ENCODE measurements around the gene MCM3AP. TPM values are rescaled to one million over a fixed set of nuclear protein-coding genes. Genes with fewer than 3 reads are reported as not detected.

Gene MCM3AP
- total RNA-seq, 2 experiments from 2014 or later, result 109 to 166 TPM

- no peak overlapping the region for H3K4me3 ChIP-seq (ENCODE audit: low read depth, low read length, poor library complexity, severe bottlenecking)
- POLR2A ChIA-PET, result interaction anchor here (0.7 kb wide), 2 partner anchors 16 to 363 kb away, joined by 3 to 4 read pairs; no protein-coding TSS in a partner anchor
- H4K20me1 ChIP-seq (ENCODE audit: insufficient read depth, low read length), result no peaks in the 10 kb centered on the region
- CTCF ChIA-PET (ENCODE audit: unreplicated experiment), result no interaction called here
- H3K79me2 ChIP-seq (ENCODE audit: insufficient read depth, low read depth, low read length), result no peaks in the 10 kb centered on the region
- no peaks in the 10 kb centered on the region for H3K9me2 ChIP-seq (ENCODE audit: insufficient read depth, low read length)
- no peak overlapping the region for H3K4me2 ChIP-seq (ENCODE audit: low read length)
- H2AFZ ChIP-seq (ENCODE audit: low read length), result no peak overlapping the region
- no peaks in the 10 kb centered on the region for H3K4me1 ChIP-seq (ENCODE audit: insufficient read depth, low read length, poor library complexity, severe bottlenecking)
- BruUV-seq (replicated peaks), result no TSS peak
- intact Hi-C loops (cut with micrococcal nuclease; ENCODE audit: unreplicated experiment), result no loop called here
- TF ChIP-seq, protein P1, sequence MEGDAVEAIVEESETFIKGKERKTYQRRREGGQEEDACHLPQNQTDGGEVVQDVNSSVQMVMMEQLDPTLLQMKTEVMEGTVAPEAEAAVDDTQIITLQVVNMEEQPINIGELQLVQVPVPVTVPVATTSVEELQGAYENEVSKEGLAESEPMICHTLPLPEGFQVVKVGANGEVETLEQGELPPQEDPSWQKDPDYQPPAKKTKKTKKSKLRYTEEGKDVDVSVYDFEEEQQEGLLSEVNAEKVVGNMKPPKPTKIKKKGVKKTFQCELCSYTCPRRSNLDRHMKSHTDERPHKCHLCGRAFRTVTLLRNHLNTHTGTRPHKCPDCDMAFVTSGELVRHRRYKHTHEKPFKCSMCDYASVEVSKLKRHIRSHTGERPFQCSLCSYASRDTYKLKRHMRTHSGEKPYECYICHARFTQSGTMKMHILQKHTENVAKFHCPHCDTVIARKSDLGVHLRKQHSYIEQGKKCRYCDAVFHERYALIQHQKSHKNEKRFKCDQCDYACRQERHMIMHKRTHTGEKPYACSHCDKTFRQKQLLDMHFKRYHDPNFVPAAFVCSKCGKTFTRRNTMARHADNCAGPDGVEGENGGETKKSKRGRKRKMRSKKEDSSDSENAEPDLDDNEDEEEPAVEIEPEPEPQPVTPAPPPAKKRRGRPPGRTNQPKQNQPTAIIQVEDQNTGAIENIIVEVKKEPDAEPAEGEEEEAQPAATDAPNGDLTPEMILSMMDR (conservative IDR thresholded peaks at IDR 0.05; ENCODE audit: low read length), result no peak
- no peak for TF ChIP-seq EZH2phosphoT487 (IDR thresholded peaks at IDR 0.05; ENCODE audit: borderline replicate concordance, low read depth, low read length)
- DNase-seq (ENCODE audit: low spot score), result no peak
- peaks cover 36% of the 10 kb centered on the region for H3K36me3 ChIP-seq (ENCODE audit: insufficient read depth, low read length)
- H3K27ac ChIP-seq (ENCODE audit: low read depth, low read length, poor library complexity, severe bottlenecking), result no peak overlapping the region
- H3K9me3 ChIP-seq (ENCODE audit: low read length), result no peaks in the 10 kb centered on the region
Measured at GRCh38 chr21:46218906-46219590, 66.4 kb downstream of the MCM3AP start.

DNA sequence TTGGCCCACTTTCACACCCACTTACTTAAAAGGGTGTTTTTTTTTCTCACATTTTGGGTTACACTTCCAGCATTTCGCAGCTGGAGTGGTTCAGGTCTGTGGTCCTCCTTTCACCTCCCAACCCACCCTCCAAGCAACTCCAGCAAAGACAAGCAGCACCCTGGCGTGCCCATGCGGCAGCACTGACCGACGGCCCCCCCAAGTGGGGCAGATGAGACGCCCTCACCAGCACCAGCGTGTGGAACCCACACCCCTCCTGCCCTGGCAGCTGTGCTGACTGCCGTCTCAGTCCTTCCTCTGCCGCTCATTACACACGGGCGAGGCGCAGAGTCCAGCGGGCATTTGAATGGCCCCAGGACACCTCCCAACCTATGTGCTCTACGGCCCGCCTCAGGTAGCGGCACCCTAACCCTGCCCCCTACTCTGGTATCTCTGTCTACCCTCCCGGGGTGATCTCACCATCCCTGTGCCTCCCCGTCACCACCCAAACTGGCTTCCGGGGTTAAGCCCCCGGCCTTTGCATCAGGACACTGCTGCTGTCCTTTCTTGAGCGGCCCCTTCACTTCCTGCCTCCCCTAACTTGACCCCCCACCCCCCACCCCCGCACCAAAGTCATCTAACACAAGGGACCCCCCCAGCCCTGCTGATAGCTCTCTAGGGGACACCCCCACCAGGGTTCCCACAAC lies 67.8 kb downstream of the MCM3AP start:
- no peaks in the 10 kb centered on the region for H3K79me2 ChIP-seq (ENCODE audit: insufficient read depth, low read depth, low read length)
- ChIA-PET POLR2A (no interaction called here), CTCF (ENCODE audit: unreplicated experiment) (no interaction called here)
- H2AFZ ChIP-seq (ENCODE audit: low read length), result no peak overlapping the region
- no peak overlapping the region for H3K4me3 ChIP-seq (ENCODE audit: low read depth, low read length, poor library complexity, severe bottlenecking)
- H3K9me3 ChIP-seq (ENCODE audit: low read length), result no peaks in the 10 kb centered on the region
- peaks cover 34% of the 10 kb centered on the region for H3K36me3 ChIP-seq (ENCODE audit: insufficient read depth, low read length)
- H3K4me2 ChIP-seq (ENCODE audit: low read length), result no peak overlapping the region
- no peak for DNase-seq (ENCODE audit: low spot score)
- no TSS peak for BruUV-seq (replicated peaks)
- H4K20me1 ChIP-seq (ENCODE audit: insufficient read depth, low read length), result no peaks in the 10 kb centered on the region
- H3K4me1 ChIP-seq (ENCODE audit: insufficient read depth, low read length, poor library complexity, severe bottlenecking), result no peaks in the 10 kb centered on the region
- H3K9me2 ChIP-seq (ENCODE audit: insufficient read depth, low read length), result no peaks in the 10 kb centered on the region
- intact Hi-C loops (cut with micrococcal nuclease; ENCODE audit: unreplicated experiment), result no loop called here
- H3K27ac ChIP-seq (ENCODE audit: low read depth, low read length, poor library complexity, severe bottlenecking), result no peak overlapping the region
- no peak for TF ChIP-seq EZH2phosphoT487 (IDR thresholded peaks at IDR 0.05; ENCODE audit: borderline replicate concordance, low read depth, low read length)
- TF ChIP-seq, protein P1 (conservative IDR thresholded peaks at IDR 0.05; ENCODE audit: low read length), result no peak

Measured in OCI-LY7 (cell line).